T47D (cell line): ENCODE measurements around the gene LSM4.
"Not testable (repeated sequence)": the region's sequence is repeated elsewhere in the genome, so short reads cannot be mapped to it uniquely, and the experiment has no call there.

Experiments
- DNase-seq, 2 experiments: peaks; one replicate each; pipeline versions ENCODE4 v3.0.0 to v3.0.0-alpha.2; 2011 to 2012; ENCODE audit warnings: low read depth in 1 of 2, low spot score in 1 of 2
- JUND ChIP-seq: IDR thresholded peaks from 2 replicates; pipeline ENCODE4 v1.6.1; 2012; ENCODE audit warnings: low read depth
- in situ Hi-C: cut with HindIII; loops from 2 replicates; pipeline ENCODE4 v1.10.0; 2016; ENCODE audit warnings: low sequenced_read_pairs, low pct_unique_long_range_greater_than_20kb

LSM4 gene

DNA sequence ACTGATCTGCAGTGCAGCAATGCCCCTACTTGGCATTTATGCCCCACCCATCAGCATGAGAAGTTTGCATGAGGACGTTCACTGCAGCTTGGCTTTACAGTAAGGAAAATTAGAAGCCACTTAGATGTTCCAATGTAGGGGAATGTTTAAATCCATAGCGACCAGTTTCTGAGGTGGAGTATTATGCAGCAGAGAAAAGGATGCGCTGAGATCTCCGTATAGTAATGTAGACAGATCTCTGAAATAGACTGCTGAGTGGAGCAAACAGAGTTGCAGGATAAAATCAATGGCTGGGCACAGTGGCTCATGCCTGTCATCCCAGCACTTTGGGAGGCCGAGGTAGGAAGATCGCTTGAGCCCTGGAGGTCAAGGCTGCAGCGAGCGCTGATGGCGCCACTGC is 27.6 kb upstream of the LSM4 start:
- in situ Hi-C loops, result no loop called here
- TF ChIP-seq JUND, result no peak

DNA sequence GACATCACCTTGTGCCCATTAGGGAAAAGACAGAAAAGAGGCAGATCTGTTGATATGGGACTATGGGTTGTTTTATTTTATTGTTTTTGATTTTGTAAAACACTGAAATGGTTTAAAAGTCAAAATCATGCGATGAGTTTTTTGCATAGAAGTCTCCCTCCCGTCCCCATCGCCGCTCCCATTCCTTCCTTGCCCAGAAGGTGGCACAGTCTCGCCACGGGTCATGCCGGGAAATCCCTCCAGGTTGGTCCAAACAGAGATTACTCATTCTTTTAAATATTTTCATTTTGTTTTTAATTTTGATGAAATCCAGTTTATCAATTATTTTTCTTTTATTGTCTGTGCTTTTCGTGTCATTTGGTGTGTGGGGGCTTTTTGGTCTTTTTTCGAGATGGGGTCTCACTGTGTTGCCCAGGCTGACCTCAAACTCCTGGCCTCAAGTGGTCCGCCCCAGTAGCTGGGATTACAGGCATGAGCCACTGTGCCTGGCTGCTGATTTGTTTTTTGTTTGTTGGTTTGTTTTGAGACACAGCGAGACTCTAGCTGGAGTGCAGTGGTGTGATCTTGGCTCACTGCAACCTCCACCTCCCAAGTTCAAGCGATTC is 26.8 kb upstream of the LSM4 start:
- no peak for TF ChIP-seq JUND
- in situ Hi-C loops, result no loop called here
- peak; percentile 45 to 50 for DNase-seq

More for the DNA sequence above, 27.6 kb upstream of the LSM4 start:
- no peak for DNase-seq

DNA sequence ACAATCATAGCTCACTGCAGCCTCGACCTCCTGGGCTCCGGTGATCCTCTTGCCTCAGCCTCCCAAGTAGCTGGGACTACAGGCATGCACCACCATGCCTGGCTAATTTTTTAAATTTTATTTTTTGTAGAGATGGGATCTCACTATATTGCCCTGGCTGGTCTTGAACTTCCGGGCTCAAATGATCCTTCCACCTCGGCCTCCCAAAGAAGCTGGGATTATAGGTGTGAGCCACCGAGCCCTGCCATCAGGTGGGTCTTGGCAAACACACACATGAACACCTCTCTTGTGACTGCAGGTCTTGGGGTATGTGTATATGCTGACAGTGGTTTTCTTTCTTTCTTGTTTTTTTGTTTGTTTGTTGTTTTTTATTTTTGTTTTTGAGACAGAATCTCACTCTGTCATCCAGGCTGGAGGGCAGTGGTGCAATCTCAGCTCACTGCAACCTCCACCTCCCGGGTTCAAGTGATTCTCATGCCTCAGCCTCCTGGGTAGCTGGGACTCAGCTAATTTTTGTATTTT is 26.0 kb upstream of the LSM4 start:
- DNase-seq, in situ Hi-C loops: not testable (repeated sequence)

DNA sequence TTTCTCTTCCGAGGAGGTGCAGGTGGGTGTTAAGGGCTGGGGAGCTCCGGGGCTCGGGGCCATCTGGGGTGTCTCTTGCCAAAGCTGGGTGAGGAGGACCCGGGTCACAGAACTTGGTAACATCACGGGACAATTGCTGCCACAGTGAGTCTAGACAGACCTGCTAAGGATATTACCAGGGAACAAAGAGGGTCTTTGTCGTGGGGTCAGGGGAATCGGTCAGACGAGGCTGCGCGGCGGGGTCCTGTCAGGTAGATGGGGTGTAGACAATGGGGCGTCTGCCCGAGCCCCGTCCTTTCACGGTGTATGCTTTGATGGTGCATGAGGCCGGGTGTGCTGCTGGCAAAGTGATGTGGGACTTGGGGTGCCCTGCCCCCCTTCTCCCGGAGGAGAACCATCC is 25.3 kb upstream of the LSM4 start:
- DNase-seq, result no peak
- in situ Hi-C loops, result no loop called here
- no peak for TF ChIP-seq JUND

DNA sequence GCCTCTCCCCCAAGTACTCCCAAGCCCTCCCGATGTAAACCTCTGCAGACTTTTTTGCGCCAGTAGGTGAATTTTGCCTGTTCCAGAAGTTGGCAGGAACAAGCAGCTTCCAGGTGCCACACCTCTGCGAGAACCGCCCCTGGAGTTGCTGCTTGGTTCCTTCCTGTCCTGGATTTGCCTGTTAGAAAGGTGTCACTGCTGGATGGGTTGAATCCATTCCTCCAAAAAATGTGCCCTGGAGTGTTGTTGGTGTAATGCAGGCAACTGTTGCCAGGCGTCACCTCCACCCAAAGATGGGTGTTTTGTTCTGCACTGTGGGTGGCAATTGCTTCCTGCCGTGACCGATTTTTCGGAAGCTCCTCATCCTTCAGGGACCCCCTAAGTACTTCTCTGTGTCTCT is 23.2 kb upstream of the LSM4 start:
- no peak for TF ChIP-seq JUND
- in situ Hi-C loops, result no loop called here
- DNase-seq, result peak in 1 of 2 experiments; percentile 20

DNA sequence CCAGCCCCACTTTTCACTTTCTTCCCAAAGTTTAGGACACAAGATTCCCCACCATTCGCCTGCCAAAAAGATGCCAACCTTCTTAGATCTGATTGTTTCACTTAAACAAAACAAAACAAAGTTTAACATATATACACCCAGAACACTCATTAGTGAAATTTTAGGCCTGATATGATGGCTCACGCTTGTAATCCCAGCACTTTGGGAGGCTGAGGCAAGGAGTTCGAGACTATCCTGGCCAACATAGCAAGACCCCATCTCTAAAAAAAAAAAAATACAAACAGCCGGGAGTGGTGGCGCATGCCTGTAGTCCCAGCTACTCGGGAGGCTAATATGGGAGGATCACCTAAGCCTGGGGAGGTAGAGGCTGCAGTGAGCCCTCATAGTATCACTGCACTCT is 22.4 kb upstream of the LSM4 start:
- DNase-seq, result no peak
- in situ Hi-C loops, result no loop called here
- no peak for TF ChIP-seq JUND

DNA sequence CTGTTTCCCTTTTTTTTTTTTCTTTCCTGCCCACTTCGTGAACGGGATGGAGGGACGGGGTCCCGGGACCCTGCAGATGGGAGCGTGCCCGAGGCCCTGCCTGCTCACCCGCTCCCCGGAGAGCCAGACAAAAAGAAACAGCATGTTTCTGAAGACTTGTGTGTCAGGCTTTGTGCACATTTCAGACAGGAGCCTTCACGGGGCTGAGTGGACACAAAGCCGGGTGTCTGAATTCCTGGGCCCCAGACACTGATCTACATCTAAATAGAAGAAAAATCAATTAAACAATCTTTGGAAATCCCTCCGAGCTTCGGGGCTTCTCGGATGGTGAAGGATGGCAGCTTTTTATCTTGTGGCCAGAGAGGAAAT is 21.7 kb upstream of the LSM4 start:
- no peak for TF ChIP-seq JUND
- in situ Hi-C loops, result no loop called here
- no peak for DNase-seq

DNA sequence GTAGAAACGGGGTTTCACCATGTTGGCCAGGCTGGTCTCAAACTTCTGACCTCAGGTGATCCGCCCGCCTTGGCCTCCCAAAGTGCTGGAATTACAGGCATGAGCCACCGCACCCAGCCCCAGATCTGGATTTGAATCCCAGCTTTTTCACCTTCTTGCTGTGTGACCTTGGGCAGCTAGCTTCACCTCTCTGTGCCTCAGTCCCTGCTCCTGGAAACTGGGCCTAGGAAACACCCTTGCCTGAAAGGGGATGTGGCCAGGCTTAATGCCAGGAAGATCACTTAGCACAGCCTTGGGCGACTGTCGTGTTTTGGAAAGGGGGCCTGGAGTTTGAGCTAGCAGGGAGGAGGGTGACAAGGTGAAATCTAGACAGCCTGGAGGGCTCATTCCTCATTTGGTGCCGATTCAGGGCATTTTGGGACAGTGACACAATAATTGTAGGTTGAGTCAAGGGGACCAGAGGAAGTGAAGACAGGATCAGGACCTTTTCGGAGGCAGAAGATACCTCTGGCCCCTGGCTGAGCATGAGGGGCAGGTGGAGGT is 19.3 kb upstream of the LSM4 start:
- TF ChIP-seq JUND, result no peak
- DNase-seq, result no peak
- in situ Hi-C loops, result no loop called here

DNA sequence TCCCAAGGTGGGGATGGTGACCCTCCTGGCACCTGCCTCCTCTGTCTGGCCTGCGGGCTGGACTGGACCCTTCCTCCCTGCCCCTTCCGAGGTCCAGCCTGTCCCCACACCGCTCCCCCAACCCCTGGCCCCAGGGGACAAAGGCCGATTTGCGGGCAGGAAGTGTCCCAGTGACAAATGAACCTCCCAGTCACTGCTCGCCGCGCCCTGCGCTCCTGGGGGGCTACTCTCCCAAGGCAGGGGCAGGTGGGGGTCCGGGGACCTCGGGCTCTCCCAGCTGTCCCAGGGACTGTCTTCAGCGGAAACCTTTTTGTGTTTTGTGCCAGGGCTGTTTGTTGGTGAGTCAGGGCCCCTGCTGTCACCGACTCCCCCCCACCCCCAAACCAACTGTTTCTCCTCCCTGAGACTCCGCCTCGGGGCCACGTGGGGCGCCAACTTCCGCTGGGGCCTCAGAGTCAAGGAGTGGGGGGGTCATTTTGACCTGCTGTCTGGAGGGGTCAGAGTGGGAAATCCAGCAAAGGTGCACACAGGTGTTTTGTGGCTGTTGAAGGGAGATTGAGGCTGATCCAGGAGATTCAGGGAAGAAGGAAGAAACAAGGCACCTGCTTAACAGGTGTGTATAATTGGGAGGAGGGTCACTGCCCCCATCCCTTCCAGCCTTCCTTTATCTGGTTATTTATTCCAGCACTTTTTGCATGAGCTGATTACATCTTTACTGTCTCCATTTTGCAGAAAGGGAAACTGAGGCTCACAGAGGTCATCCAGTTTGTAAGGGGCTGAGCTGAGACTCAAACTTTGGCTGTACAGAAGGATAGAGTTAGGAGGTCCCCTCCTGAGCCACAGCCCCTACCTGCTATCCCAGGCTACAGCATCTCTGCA is 18.4 kb upstream of the LSM4 start:
- DNase-seq, result no peak
- no peak for TF ChIP-seq JUND
- in situ Hi-C loops, result no loop called here

DNA sequence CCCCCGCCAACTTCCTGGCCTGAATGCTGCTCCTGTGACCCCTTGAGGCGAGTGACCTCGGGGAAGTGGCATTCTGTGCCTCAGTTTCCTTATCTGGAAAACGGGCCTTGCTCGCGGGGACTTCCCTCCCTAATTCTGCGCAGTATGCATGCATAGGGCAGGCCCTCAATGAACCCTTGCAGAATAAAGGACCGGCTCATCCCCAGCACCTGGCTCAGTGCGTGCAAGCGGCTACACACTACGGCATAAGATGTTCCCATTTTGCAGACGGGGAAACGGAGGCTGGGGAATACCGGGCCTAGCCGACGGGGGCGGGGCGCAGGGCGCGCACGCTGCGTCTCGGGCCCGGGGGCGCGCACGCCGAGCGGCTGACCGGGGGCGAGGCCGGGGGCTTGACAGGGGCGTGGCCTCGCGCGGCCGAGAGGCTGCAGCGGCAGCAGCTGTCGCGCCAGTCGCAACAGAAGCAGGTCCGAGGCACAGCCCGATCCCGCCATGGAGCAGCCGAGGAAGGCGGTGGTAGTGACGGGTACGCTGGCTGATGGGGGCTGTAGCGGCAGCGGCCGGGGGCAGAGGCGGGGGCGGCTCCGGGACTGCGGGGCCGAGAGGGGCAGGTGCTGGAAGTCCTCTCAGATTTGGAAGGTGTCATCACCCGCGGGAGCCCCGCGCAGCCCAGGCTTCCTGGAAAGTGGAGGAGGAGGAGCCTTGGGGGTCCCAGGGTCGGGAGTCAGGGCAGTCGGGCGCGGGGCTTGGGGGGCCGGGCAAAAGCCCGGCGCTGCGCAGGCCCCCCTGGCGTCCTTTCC is 17.5 kb upstream of the LSM4 start, which contains the start of gene PGPEP1:
Gene PGPEP1, plus strand, starts transcription at position 409 of the 800 bp plus-strand sequence. Its CDS starts 84 bp downstream, at position 493.
- in situ Hi-C loops, result no loop called here
- no peak for TF ChIP-seq JUND
- DNase-seq, result peak; percentile 68

DNA sequence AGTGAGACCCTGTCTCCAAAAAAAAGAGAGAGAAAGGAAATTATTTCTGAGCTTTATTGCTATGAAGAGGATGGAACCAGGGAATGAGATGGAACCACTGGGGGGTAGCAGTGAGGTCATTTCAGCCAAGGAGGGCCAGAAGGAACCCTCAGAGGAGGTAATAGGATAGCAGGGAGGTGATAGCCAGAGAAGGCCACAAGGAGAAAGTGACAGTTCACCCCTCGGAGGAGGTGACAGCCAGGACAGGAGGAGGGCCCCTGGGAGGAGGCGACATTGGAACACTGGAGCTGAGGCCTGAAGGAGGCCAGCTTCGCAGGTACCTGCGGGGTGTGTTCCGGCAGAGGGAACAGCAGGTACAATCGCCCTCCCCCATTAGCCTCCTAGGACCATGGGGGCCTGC is 16.8 kb upstream of the LSM4 start:
- TF ChIP-seq JUND, result no peak
- in situ Hi-C loops, result no loop called here
- no peak for DNase-seq

DNA sequence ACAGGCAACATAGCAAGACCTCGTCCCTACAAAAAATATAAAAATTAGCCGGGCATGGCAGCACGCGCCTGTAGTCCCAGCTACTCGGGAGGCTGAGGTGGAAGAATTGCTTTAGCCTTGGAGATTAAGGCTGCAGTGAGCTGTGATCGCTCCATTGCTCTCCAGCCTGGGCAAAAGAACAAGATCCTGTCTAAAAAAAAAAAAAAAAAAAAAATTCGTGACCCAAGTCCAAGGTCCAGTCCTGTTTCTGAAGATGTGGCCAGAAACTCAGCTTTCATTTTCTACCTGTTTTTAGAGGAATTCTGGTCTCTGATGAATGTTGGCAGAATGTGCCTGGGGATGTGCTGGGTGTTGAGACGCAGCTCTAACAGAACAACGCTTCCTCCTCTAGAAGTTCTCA is 15.7 kb upstream of the LSM4 start:
- TF ChIP-seq JUND, result no peak
- in situ Hi-C loops, result no loop called here
- no peak for DNase-seq
